Suprapubic skin (tissue), 3 donors: ENCODE measurements around the gene KLK1.

Experiments used
- POLR2A ChIP-seq, 2 donors: fragments of 450-650 bp; IDR thresholded peaks; one replicate each; pipeline ENCODE4 v1.6.1; 2017; ENCODE audit warnings: antibody characterized with exemption in 2 of 2, mild to moderate bottlenecking in 2 of 2, moderate library complexity in 2 of 2
- TF ChIP-seq, protein P1 (sequence below), 2 donors: fragments of 200-600 bp in 1 of 2; fragments of 450-650 bp in 1 of 2; sonication (generic) in 1 of 2; IDR thresholded peaks; one replicate each; pipeline ENCODE4 v1.5.1; 2016 to 2019; ENCODE audit warnings: antibody characterized with exemption in 2 of 2, mild to moderate bottlenecking in 1 of 2, moderate library complexity in 1 of 2

DNA sequence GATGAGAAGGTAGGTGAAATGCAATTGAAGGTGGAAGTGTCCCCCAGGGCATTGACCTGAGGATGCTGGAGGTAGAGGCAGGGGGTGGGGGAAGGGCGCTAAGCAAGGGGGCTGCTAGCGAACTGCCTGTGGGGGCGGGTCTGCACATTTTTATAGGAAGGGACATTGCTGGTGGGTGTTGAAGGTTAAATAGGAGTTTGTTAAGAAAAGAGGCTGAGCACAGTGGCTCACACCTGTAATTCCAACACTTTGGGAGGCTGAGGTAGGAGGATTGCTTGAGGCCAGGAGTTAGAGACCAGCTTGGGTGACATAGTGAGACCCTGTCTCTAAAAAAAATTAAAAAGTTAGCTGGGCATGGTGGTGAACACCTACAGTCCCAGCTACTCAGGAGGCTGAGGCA lies 38.9 kb downstream of the KLK1 start:
- TF ChIP-seq, protein P1, sequence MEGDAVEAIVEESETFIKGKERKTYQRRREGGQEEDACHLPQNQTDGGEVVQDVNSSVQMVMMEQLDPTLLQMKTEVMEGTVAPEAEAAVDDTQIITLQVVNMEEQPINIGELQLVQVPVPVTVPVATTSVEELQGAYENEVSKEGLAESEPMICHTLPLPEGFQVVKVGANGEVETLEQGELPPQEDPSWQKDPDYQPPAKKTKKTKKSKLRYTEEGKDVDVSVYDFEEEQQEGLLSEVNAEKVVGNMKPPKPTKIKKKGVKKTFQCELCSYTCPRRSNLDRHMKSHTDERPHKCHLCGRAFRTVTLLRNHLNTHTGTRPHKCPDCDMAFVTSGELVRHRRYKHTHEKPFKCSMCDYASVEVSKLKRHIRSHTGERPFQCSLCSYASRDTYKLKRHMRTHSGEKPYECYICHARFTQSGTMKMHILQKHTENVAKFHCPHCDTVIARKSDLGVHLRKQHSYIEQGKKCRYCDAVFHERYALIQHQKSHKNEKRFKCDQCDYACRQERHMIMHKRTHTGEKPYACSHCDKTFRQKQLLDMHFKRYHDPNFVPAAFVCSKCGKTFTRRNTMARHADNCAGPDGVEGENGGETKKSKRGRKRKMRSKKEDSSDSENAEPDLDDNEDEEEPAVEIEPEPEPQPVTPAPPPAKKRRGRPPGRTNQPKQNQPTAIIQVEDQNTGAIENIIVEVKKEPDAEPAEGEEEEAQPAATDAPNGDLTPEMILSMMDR (IDR thresholded peaks at IDR 0.05) = no peak
- TF ChIP-seq POLR2A (IDR thresholded peaks at IDR 0.05) = no peak
